NCI-H1048 (cell line): ENCODE measurements around the gene ECT2.
"Not testable (repeated sequence)": the region's sequence is repeated elsewhere in the genome, so short reads cannot be mapped to it uniquely, and the experiment has no call there.

Experiments
- DNase-seq: peaks from one replicate; lab custom pipeline; 2025; lab: John Stamatoyannopoulos, UW

The ECT2 gene

GRCh38 chr3:172813462-172813861 lies 62.9 kb downstream of the ECT2 start:
- no peak for DNase-seq

DNA sequence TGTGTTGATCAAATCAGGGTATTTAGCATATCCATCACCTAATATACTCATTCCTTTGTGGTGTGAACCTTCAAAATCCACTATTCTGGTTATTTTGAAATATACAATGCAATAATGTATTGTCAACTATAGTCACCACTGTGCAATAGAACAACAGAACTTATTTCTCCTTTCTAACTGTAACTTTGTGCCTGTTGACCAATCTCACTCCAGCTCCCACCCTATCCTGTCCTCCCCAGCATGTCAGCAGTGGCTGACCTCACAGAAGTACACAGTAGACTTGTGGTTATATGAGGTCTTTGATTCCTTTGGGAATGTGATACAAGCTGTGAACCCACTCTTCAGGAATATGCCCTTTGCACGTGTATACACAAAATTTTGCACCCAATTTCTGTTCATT lies 64.2 kb downstream of the ECT2 start:
- no peak for DNase-seq

GRCh38 chr3:172815857-172816256 lies 65.3 kb downstream of the ECT2 start:
- no peak for DNase-seq

DNA sequence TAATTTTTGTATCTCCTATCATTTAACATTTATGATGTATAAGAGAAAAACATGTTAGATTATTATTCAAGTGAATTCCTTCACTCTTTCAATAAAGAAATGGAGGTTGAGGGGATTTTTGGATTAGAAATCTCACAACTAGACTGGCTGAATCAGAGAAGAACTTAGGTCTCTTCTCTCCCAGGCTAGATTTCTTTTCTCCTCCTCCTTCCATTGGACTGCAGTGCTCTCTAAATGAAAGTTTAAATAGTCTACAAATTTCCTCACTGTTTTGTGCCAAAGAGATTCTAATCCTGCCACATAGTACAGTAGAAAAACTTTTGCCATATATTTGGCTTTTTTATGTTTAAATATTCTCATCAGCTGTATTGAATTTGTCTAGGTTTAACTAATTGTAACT lies 65.8 kb downstream of the ECT2 start:
- no peak for DNase-seq

DNA sequence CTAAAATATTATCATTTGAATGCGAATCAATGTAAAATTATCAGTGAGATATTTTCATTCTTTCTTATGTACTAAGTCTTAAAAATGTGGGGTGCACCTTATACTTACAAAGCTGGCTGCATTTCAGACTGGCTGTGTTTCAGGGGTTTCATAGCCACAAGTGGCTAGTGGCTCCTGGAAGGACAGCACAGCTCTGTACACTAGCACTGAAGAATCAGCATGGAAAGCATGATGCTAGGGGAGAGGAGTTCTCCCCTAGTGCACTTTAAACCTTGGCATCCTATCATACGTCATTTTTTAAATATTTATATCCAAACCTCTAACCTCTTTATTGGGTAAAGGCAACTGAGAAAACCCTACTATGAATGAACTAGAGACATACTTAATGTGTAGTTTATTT lies 66.4 kb downstream of the ECT2 start:
- no peak for DNase-seq

DNA sequence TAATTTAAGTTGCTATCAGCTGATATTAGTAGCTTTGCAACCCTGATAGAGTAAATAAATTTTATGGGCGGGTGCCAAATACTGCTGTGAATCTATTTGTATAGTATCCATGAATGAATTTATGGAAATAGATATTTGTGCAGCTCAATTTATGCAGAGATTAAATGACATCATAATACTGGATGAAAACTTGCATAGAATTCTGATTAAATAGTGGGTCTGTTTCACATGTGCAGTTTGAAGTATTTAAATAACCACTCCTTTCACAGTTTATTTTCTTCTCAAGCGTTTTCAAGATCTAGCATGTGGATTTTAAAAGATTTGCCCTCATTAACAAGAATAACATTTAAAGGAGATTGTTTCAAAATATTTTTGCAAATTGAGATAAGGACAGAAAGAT lies 70.0 kb downstream of the ECT2 start:
- no peak for DNase-seq

GRCh38 chr3:172824229-172824628 lies 73.7 kb downstream of the ECT2 start:
- DNase-seq, result no peak

GRCh38 chr3:172827231-172827630 lies 76.7 kb downstream of the ECT2 start:
- not testable (repeated sequence) for DNase-seq

DNA sequence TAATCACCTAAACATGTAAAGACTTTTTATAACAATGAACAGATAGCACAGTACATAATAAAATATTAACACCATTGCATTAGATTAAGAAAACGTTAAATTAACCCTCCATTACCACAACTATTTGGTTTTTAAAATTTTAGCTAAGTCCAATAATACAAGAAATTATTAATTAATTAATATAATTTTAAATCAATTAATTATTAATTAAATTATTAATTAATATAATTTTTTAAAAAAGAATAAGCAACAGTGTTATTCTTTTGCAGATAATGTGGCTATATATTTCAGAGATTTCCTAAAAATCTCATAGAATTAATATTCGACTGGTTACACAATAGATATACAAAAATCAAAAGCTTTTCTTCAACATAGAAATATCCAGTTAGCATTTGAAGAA lies 82.5 kb downstream of the ECT2 start:
- DNase-seq, result no peak

- no peak for DNase-seq
These were observed 86.0 kb downstream of the ECT2 start for GRCh38 chr3:172836390-172836997.

GRCh38 chr3:172839679-172840078 lies 89.2 kb downstream of the ECT2 start:
- DNase-seq, result no peak

- no peak for DNase-seq
These were observed 89.9 kb downstream of the ECT2 start for GRCh38 chr3:172840463-172840862.

- DNase-seq, result no peak
These were observed 90.4 kb downstream of the ECT2 start for GRCh38 chr3:172840913-172841312.

DNA sequence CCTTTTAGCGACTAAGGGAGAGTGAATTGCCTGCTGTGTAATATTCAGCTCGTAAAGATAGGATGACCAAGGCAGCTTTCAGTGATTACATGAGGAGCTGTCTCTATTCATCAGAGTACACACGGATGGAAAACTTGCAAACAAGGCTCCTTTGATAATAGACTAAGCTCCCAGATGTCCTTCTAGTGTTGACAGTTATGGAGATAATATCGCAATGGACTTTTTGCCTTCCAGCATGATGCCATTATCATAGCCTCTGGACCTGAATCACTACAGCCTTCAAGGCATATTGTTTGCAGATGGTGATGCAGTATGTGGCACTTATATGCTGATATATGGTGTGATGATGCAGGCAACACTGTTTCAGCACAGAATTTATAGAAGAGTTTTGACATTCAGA lies 93.9 kb downstream of the ECT2 start:
- no peak for DNase-seq

DNA sequence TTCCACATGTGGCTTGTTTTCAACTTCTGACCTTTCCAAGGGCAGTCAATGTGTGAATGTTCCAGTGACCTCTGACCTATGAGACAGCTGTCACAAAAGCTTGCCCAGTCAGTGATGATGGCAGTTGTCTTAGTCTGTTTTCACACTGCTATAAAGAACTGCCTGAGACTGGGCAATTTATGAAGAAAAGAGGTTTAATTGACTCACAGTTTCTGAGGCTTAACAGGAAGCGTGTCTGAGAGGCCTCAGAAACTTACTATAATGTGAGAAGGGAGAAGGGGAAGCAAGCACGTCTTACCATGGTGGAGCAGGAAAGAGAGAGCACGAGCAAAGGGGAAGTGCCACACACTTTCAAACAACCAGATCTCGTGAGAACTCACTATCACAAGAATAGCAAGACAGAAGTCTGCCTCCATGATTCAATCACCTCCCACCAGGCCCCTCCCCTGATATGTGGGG lies 95.6 kb downstream of the ECT2 start:
- no peak for DNase-seq

- no peak for DNase-seq
These were observed 96.2 kb downstream of the ECT2 start for GRCh38 chr3:172846706-172847105.

DNA sequence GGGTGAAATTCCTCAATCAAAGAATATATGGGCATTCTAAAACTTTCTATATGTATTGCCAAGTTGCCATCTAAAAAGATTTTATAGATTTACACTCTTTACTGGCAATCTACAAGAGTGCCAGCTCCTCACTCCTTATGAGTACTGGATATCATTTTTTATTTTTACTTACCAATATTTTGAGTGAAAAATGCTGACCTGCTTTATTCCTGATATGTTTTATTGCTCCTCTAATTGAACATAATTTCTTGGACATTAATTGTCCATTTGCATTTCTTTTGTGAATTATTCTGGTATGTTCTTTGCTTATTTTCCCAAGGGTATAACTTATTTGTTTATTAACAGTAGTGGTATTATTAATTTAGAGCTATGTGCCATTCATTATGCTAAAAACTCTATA lies 96.8 kb downstream of the ECT2 start:
- DNase-seq, result no peak

GRCh38 chr3:172848910-172849309 lies 98.4 kb downstream of the ECT2 start:
- DNase-seq, result no peak

GRCh38 chr3:172853005-172853404 lies 102.5 kb downstream of the ECT2 start:
- no peak for DNase-seq

DNA sequence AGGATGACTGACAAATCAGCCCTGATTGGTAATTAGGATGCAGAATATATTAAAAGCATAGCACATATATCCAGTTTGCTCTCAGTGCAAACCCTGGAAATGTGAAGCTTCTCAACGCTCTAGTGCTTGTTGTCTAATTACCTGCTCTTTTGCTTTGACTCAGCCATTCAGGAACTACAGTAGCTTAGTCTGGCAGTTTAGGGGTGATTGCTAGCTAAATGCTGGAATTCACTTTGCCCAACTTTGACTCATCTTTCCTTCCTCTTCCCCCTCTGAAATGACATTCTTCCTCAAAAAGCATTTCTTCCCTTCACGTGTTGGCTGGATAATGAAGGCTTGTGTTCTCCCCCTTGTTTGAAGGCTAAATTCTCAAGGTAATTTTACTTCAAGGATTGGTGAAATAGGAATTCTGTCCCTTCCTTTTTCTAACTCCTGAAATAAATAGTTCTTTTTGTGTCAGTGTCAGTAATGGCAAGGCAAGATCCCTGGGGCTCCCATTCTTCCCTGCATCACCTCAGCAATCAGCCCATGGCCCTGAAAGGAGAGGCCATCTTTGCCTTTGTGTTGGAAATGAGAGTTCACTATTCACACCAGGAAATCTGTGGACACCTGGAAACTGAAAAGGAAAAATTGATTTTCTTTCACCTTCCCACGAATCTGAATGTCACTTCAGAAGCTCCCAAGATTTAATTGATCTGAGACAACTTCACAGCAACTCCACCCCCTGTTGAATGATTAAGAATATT lies 103.6 kb downstream of the ECT2 start:
- no peak for DNase-seq

DNA sequence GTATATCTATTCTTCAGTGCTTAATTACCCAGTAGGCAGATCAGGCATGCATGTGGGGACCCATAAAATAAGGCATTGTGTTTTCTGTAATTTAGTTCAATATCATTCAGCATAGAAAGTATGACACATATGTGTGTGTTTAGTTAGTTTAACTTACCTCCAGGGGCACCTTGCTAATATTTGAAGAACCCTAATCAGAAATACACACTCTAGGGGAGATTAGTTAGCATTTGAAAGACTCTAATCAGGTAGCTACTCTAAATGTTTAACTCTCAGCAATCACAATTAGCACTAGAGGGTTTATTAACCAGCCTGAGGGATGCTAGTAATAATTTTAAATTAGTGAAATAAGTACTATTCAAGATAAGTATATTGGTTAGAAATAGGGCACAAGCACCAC lies 104.5 kb downstream of the ECT2 start:
- DNase-seq, result no peak

GRCh38 chr3:172856795-172857742 lies 106.5 kb downstream of the ECT2 start:
- no peak for DNase-seq

- no peak for DNase-seq
These were observed 108.5 kb downstream of the ECT2 start for GRCh38 chr3:172859041-172859440.
